Endothelial cell of umbilical vein (primary cell): Measurements from ENCODE around the gene LSM2. TPM values are rescaled to one million over a fixed set of nuclear protein-coding genes. Genes with fewer than 3 reads are reported as not detected.

Experiments
- BruUV-seq: library from RNA; stranded (reverse); fragments of 400-500 nt; replicated peaks from 2 replicates; lab custom pipeline; 2021; lab: Mats Ljungman, UMichigan
- CTCF ChIA-PET: fragments of 300-600, 350-600 bp; sonication (Branson Sonifier 250); formaldehyde crosslinking; loops from one replicate; lab custom pipeline; 2021; ENCODE audit warnings: antibody characterized with exemption, inconsistent platforms; lab: Charles Lee
- POLR2A ChIA-PET: fragments of 300-600, 350-600 bp; sonication (Branson Sonifier 250); formaldehyde crosslinking; loops from one replicate; lab custom pipeline; 2021; ENCODE audit warnings: antibody characterized with exemption, inconsistent platforms; lab: Charles Lee
- DNase-seq: peaks from one replicate; pipeline ENCODE4 v3.0.0-alpha.2; 2011; ENCODE audit warnings: low read depth, low spot score
- FAIRE-seq: peaks from 2 replicates; lab custom pipeline; 2011; peaks lifted over from hg19 to GRCh38; lab: Jason Lieb, UNC
- H2AFZ ChIP-seq: 2 replicates; pipeline ENCODE4 v1.6.0; 2012; ENCODE audit warnings: low read depth, low read length, control low read depth, inconsistent platforms
- H3K27ac ChIP-seq: 2 replicates; pipeline ENCODE4 v1.5.1; 2011; ENCODE audit warnings: low read depth, mild to moderate bottlenecking, control low read depth, low read length, moderate library complexity; ENCODE audit not compliant: insufficient read depth
- H3K27me3 ChIP-seq, 2 experiments: 2 replicates each; pipeline versions ENCODE4 v1.6.0 to v1.6.1; 2011; ENCODE audit warnings: low read length in 2 of 2, mixed read lengths in 1 of 2; ENCODE audit not compliant: control insufficient read depth in 2 of 2, insufficient read depth in 2 of 2
- H3K36me3 ChIP-seq, 2 experiments: 2 replicates in 1 of 2; 3 replicates in 1 of 2; pipeline ENCODE4 v1.5.1; 2011; ENCODE audit warnings: low read length in 2 of 2, mild to moderate bottlenecking in 1 of 2, moderate library complexity in 1 of 2; ENCODE audit not compliant: control insufficient read depth in 2 of 2, insufficient read depth in 2 of 2; ENCODE audit errors: extremely low read depth in 1 of 2
- H3K4me1 ChIP-seq: 3 replicates; pipeline ENCODE4 v1.5.1; 2011; ENCODE audit warnings: mild to moderate bottlenecking, low read length; ENCODE audit not compliant: control insufficient read depth, insufficient read depth; ENCODE audit errors: extremely low read depth
- H3K4me2 ChIP-seq: 2 replicates; pipeline ENCODE4 v1.6.1; 2011; ENCODE audit warnings: low read length, control low read depth, mixed read lengths; ENCODE audit not compliant: insufficient read depth
- H3K4me3 ChIP-seq, 3 experiments: fragments of 200-600 bp in 1 of 3; sonication (generic), shearing (Covaris generic) in 1 of 3; replicated peaks in 1 of 3; 2 replicates each; pipeline ENCODE4 v1.5.1; 2011 to 2016; ENCODE audit warnings: control low read depth in 3 of 3, low read length in 3 of 3, mild to moderate bottlenecking in 2 of 3, inconsistent platforms in 1 of 3, low read depth in 1 of 3, moderate library complexity in 1 of 3; ENCODE audit not compliant: insufficient read depth in 1 of 3
- H3K79me2 ChIP-seq: 2 replicates; pipeline ENCODE4 v1.6.0; 2012; ENCODE audit warnings: low read length, inconsistent platforms; ENCODE audit not compliant: control insufficient read depth, insufficient read depth
- H3K9ac ChIP-seq: replicated peaks from 2 replicates; pipeline ENCODE3; 2011; ENCODE audit warnings: low read length, control low read depth; ENCODE audit not compliant: insufficient read depth; ENCODE audit errors: extremely low read depth
- H3K9me1 ChIP-seq: replicated peaks from 3 replicates; pipeline ENCODE4 v1.6.0; 2011; ENCODE audit warnings: mild to moderate bottlenecking, low read length; ENCODE audit not compliant: control insufficient read depth, insufficient read depth; ENCODE audit errors: extremely low read depth
- H3K9me3 ChIP-seq: replicated peaks from 2 replicates; pipeline ENCODE4 v1.5.1; 2012; ENCODE audit warnings: low read length, inconsistent platforms; ENCODE audit not compliant: control insufficient read depth, insufficient read depth
- H4K20me1 ChIP-seq: replicated peaks from 2 replicates; pipeline ENCODE3; 2011; ENCODE audit warnings: mild to moderate bottlenecking, low read length; ENCODE audit not compliant: control insufficient read depth, insufficient read depth; ENCODE audit errors: extremely low read depth
- CTCF ChIP-seq, 2 donors: IDR thresholded peaks; 1 replicate in 1 of 2; 2 replicates in 1 of 2; pipeline ENCODE4 v1.5.1; 2011; ENCODE audit warnings: low read length in 2 of 2, mild to moderate bottlenecking in 2 of 2, moderate library complexity in 2 of 2, control low read depth in 1 of 2, inconsistent platforms in 1 of 2, low read depth in 1 of 2; ENCODE audit not compliant: insufficient read depth in 1 of 2; ENCODE audit errors: extremely low read depth in 1 of 2
- EZH2 ChIP-seq: IDR thresholded peaks from 2 replicates; pipeline ENCODE4 v1.6.1; 2012; ENCODE audit warnings: borderline replicate concordance, low read depth, mild to moderate bottlenecking, moderate library complexity, low read length, inconsistent platforms; ENCODE audit not compliant: severe bottlenecking
- FOS ChIP-seq: IDR thresholded peaks from 2 replicates; pipeline ENCODE4 v1.6.1; 2011; ENCODE audit warnings: mild to moderate bottlenecking, low read length, moderate library complexity, borderline replicate concordance; ENCODE audit not compliant: insufficient read depth
- GATA2 ChIP-seq: IDR thresholded peaks from 2 replicates; pipeline ENCODE4 v1.7.0; 2011; ENCODE audit warnings: low read depth, mild to moderate bottlenecking, moderate library complexity, mixed read lengths, low read length; ENCODE audit not compliant: insufficient read length, insufficient read depth
- JUN ChIP-seq: IDR thresholded peaks from 2 replicates; pipeline ENCODE4 v1.6.1; 2011; ENCODE audit warnings: borderline replicate concordance, low read depth; ENCODE audit not compliant: insufficient read length, insufficient read depth
- MAX ChIP-seq: IDR thresholded peaks from 2 replicates; pipeline ENCODE4 v1.6.1; 2011; ENCODE audit not compliant: insufficient read depth, insufficient read length
- MYC ChIP-seq: IDR thresholded peaks from one replicate; pipeline ENCODE4 v1.6.1; 2011; ENCODE audit warnings: mild to moderate bottlenecking, low read depth, low read length
- POLR2A ChIP-seq: IDR thresholded peaks from 2 replicates; pipeline ENCODE4 v1.6.1; 2012; ENCODE audit warnings: low read depth, mild to moderate bottlenecking, control low read depth, low read length
- POLR2AphosphoS5 ChIP-seq: IDR thresholded peaks from 2 replicates; pipeline ENCODE4 v1.6.1; 2012; ENCODE audit warnings: low read depth, mild to moderate bottlenecking, control low read depth, low read length, moderate library complexity; ENCODE audit not compliant: insufficient read depth
- dilution Hi-C: fragments of 300-500 bp; cut with MboI; formaldehyde crosslinking; loops from one replicate; pipeline ENCODE4 v1.15.0; 2019; ENCODE audit warnings: low sequenced_read_pairs; ENCODE audit not compliant: extremely low pct_ligation_motif_present
- intact Hi-C: fragments of 100-400 bp; cut with micrococcal nuclease; formaldehyde crosslinking; loops from one replicate; pipeline ENCODE4 v1.10.0; 2022
- polyA plus RNA-seq, 4 experiments: library from polyadenylated mRNA; depleted of rRNA in 3 of 4; stranded (reverse) in 3 of 4; unstranded in 1 of 4; fragments of >200 nt; gene quantifications; 2 replicates each; pipeline versions ENCODE4 v1.2.1 to v1.2.3, GENCODE V29; 2011 to 2012; ENCODE audit warnings: missing spikeins in 1 of 4
- total RNA-seq: library from RNA; stranded (reverse); gene quantifications from 2 replicates; pipeline ENCODE4 v1.2.3, GENCODE V29; 2021

The LSM2 gene
- total and polyA plus RNA-seq, 2 donors (not counting 3 experiments of a cell fraction or from before 2014, with no cell fraction given) = 78.1 to 86.0 TPM

- Histone ChIP-seq H3K79me2 (no peaks in the 10 kb centered on the region), H3K36me3 (peaks cover 2% of the 10 kb centered on the region in 2 experiments), H3K27me3 (no peaks in the 10 kb centered on the region), H3K4me2 (no peak overlapping the region), H3K4me1 (no peaks in the 10 kb centered on the region), H3K9ac (no peak overlapping the region), H2AFZ (no peak overlapping the region), H3K27ac (no peak overlapping the region), H3K4me3 (no peak overlapping the region), H3K9me1 (no peaks in the 10 kb centered on the region), H3K9me3 (no peaks in the 10 kb centered on the region), H4K20me1 (no peaks in the 10 kb centered on the region)
- no peak for FAIRE-seq
- ChIA-PET POLR2A (no interaction called here), CTCF (interaction anchor here (1.0 kb wide), 1 partner anchor 9 kb away, joined by 3 read pairs; no protein-coding TSS in a partner anchor)
- dilution Hi-C loops (no loop called here), intact Hi-C loops (no loop called here)
- TF ChIP-seq GATA2 (no peak), MYC (no peak), MAX (no peak), POLR2A (no peak), FOS (no peak), POLR2AphosphoS5 (no peak), CTCF (IDR thresholded peaks at IDR 0.05; ENCODE audit: extremely low read depth in 1 of 2, insufficient read depth in 1 of 2, low read depth in 1 of 2, low read length in 2 of 2) (no peak), JUN (no peak), EZH2 (no peak)
- no TSS peak for BruUV-seq
- no peak for DNase-seq
Observed at GRCh38 chr6:31761343-31761742, 45.4 kb downstream of the LSM2 start.
